HEK293T (cell line): ENCODE measurements around the gene TNFRSF8.

Source experiments
- FOXM1 ChIP-seq: fragments of 450-650 bp; IDR thresholded peaks from 2 replicates; pipeline ENCODE4 v1.6.1; 2017; ENCODE audit warnings: mild to moderate bottlenecking, borderline replicate concordance
- SP1 ChIP-seq: fragments of 450-650 bp; IDR thresholded peaks from 2 replicates; pipeline ENCODE4 v1.6.1; 2017

GRCh38 chr1:12148958-12149790 lies 86.1 kb downstream of the TNFRSF8 start:
- TF ChIP-seq SP1 (no peak), FOXM1 (no peak)
